ENCODE measurements around the gene EHMT1.

EHMT1 gene

GRCh38 chr9:137720571-137721110 is 101.8 kb downstream of the EHMT1 start:
- Histone ChIP-seq H3K4me1 (ENCODE audit: low read length) (no peaks in the 10 kb centered on the region), H3F3A (ENCODE audit: insufficient read depth, low read length) (peaks cover 4% of the 10 kb centered on the region), H3K36me3 (replicated peaks; ENCODE audit: insufficient read depth, low read length) (no peaks in the 10 kb centered on the region), H3K9me3 (replicated peaks; ENCODE audit: insufficient read depth, low read length) (no peaks in the 10 kb centered on the region), H3K4me3 (ENCODE audit: low read length) (no peak overlapping the region), H3K9ac (ENCODE audit: low read length) (no peak overlapping the region), H3K27me3 (replicated peaks; ENCODE audit: insufficient read depth, low read length) (no peaks in the 10 kb centered on the region), H2AFZ (ENCODE audit: low read length) (no peak overlapping the region), H3K4me2 (ENCODE audit: low read depth, low read length) (no peak overlapping the region), H3K27ac (ENCODE audit: low read length) (no peak overlapping the region), H3K79me2 (ENCODE audit: low read length) (peaks cover 42% of the 10 kb centered on the region), H4K20me1 (ENCODE audit: insufficient read depth, low read length) (no peaks in the 10 kb centered on the region), H3K9me2 (replicated peaks; ENCODE audit: insufficient read depth, low read length) (no peaks in the 10 kb centered on the region)
- no peak for DNase-seq
- TF ChIP-seq EZH2phosphoT487 (IDR thresholded peaks at IDR 0.05; ENCODE audit: low read length) (no peak), CTCF (IDR thresholded peaks at IDR 0.05; ENCODE audit: low read length) (no peak), EZH2 (optimal IDR thresholded peaks at IDR 0.05; ENCODE audit: low read depth, low read length) (no peak)

- H3K9me2 ChIP-seq (replicated peaks; ENCODE audit: insufficient read depth, low read length), result no peaks in the 10 kb centered on the region
- no peak for DNase-seq
- H3K4me2 ChIP-seq (ENCODE audit: low read depth, low read length), result no peak overlapping the region
- H3K36me3 ChIP-seq (replicated peaks; ENCODE audit: insufficient read depth, low read length), result no peaks in the 10 kb centered on the region
- no peaks in the 10 kb centered on the region for H4K20me1 ChIP-seq (ENCODE audit: insufficient read depth, low read length)
- no peak overlapping the region for H3K4me3 ChIP-seq (ENCODE audit: low read length)
- peaks cover 4% of the 10 kb centered on the region for H3F3A ChIP-seq (ENCODE audit: insufficient read depth, low read length)
- no peaks in the 10 kb centered on the region for H3K27me3 ChIP-seq (replicated peaks; ENCODE audit: insufficient read depth, low read length)
- TF ChIP-seq EZH2 (optimal IDR thresholded peaks at IDR 0.05; ENCODE audit: low read depth, low read length) (no peak), EZH2phosphoT487 (IDR thresholded peaks at IDR 0.05; ENCODE audit: low read length) (no peak), CTCF (IDR thresholded peaks at IDR 0.05; ENCODE audit: low read length) (no peak)
- H3K9me3 ChIP-seq (replicated peaks; ENCODE audit: insufficient read depth, low read length), result no peaks in the 10 kb centered on the region
- no peak overlapping the region for H2AFZ ChIP-seq (ENCODE audit: low read length)
- no peaks in the 10 kb centered on the region for H3K4me1 ChIP-seq (ENCODE audit: low read length)
- peaks cover 37% of the 10 kb centered on the region for H3K79me2 ChIP-seq (ENCODE audit: low read length)
- H3K27ac ChIP-seq (ENCODE audit: low read length), result no peak overlapping the region
- H3K9ac ChIP-seq (ENCODE audit: low read length), result no peak overlapping the region
Measured at GRCh38 chr9:137721479-137721878, 102.7 kb downstream of the EHMT1 start.

GRCh38 chr9:137721899-137722298 is 103.1 kb downstream of the EHMT1 start:
- no peaks in the 10 kb centered on the region for H3K27me3 ChIP-seq (replicated peaks; ENCODE audit: insufficient read depth, low read length)
- no peaks in the 10 kb centered on the region for H4K20me1 ChIP-seq (ENCODE audit: insufficient read depth, low read length)
- peaks cover 4% of the 10 kb centered on the region for H3F3A ChIP-seq (ENCODE audit: insufficient read depth, low read length)
- H3K27ac ChIP-seq (ENCODE audit: low read length), result no peak overlapping the region
- no peak for TF ChIP-seq EZH2 (optimal IDR thresholded peaks at IDR 0.05; ENCODE audit: low read depth, low read length)
- TF ChIP-seq CTCF (IDR thresholded peaks at IDR 0.05; ENCODE audit: low read length), result no peak
- no peak for TF ChIP-seq EZH2phosphoT487 (IDR thresholded peaks at IDR 0.05; ENCODE audit: low read length)
- H3K9me2 ChIP-seq (replicated peaks; ENCODE audit: insufficient read depth, low read length), result no peaks in the 10 kb centered on the region
- no peaks in the 10 kb centered on the region for H3K4me1 ChIP-seq (ENCODE audit: low read length)
- H3K9me3 ChIP-seq (replicated peaks; ENCODE audit: insufficient read depth, low read length), result no peaks in the 10 kb centered on the region
- no peak overlapping the region for H2AFZ ChIP-seq (ENCODE audit: low read length)
- H3K4me2 ChIP-seq (ENCODE audit: low read depth, low read length), result no peak overlapping the region
- H3K9ac ChIP-seq (ENCODE audit: low read length), result no peak overlapping the region
- no peak overlapping the region for H3K4me3 ChIP-seq (ENCODE audit: low read length)
- no peak for DNase-seq
- no peaks in the 10 kb centered on the region for H3K36me3 ChIP-seq (replicated peaks; ENCODE audit: insufficient read depth, low read length)
- peaks cover 37% of the 10 kb centered on the region for H3K79me2 ChIP-seq (ENCODE audit: low read length)

All from MM.1S (cell line).